ENCODE measurements around the gene OR6M1.

DNA sequence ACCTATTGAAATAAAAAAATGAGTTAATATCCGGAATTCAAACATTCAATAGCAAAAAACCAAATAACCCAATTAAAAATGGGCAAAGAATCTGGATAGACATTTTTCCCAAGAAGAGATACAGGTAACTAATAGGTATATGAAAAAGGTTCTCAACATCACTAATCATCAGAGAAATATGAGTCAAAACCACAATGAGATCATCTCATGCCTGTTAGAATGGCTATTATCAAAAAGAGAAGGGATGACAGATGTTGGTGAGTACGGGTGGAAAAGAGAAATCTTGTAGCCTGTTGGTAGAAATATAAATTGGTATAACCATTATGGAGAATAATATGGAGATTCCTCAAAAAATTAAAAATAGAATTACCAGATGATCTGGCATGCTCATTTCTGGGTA, 26.9 kb upstream of the OR6M1 start:
- TF ChIP-seq, protein P1, sequence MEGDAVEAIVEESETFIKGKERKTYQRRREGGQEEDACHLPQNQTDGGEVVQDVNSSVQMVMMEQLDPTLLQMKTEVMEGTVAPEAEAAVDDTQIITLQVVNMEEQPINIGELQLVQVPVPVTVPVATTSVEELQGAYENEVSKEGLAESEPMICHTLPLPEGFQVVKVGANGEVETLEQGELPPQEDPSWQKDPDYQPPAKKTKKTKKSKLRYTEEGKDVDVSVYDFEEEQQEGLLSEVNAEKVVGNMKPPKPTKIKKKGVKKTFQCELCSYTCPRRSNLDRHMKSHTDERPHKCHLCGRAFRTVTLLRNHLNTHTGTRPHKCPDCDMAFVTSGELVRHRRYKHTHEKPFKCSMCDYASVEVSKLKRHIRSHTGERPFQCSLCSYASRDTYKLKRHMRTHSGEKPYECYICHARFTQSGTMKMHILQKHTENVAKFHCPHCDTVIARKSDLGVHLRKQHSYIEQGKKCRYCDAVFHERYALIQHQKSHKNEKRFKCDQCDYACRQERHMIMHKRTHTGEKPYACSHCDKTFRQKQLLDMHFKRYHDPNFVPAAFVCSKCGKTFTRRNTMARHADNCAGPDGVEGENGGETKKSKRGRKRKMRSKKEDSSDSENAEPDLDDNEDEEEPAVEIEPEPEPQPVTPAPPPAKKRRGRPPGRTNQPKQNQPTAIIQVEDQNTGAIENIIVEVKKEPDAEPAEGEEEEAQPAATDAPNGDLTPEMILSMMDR (IDR thresholded peaks at IDR 0.05), result no peak
- TF ChIP-seq POLR2A (IDR thresholded peaks at IDR 0.05), result no peak

Measured in gastroesophageal sphincter (tissue), 3 donors.